ENCODE data around the gene ETFB.

ETFB gene

GRCh38 chr19:51351266-51351990 is 14.8 kb downstream of the ETFB start:
- DNase-seq: no peak

- DNase-seq: no peak
These were observed 18.8 kb downstream of the ETFB start for GRCh38 chr19:51347209-51347928.

GRCh38 chr19:51346742-51347141 is 19.4 kb downstream of the ETFB start:
- DNase-seq: no peak

GRCh38 chr19:51345076-51345620 is 21.0 kb downstream of the ETFB start:
- DNase-seq: no peak

- DNase-seq: no peak
These were observed 23.3 kb downstream of the ETFB start for GRCh38 chr19:51342631-51343569.

- DNase-seq: no peak
These were observed 24.1 kb downstream of the ETFB start, which contains the start of gene VSIG10L for GRCh38 chr19:51341976-51342580. VSIG10L (minus strand) TSS chr19:51342139; CDS start chr19:51342124, 15 bp downstream.

GRCh38 chr19:51341066-51341465 is 25.1 kb downstream of the ETFB start:
- no peak for DNase-seq

GRCh38 chr19:51339687-51340656 is 26.2 kb downstream of the ETFB start:
- peak; percentile 96 for DNase-seq

- DNase-seq: no peak
These were observed 26.9 kb downstream of the ETFB start for GRCh38 chr19:51339313-51339686.

GRCh38 chr19:51338563-51339312 is 27.4 kb downstream of the ETFB start:
- peak; percentile 92 for DNase-seq

GRCh38 chr19:51337861-51338562 is 28.2 kb downstream of the ETFB start:
- DNase-seq: no peak

- DNase-seq: no peak
These were observed 28.9 kb downstream of the ETFB start for GRCh38 chr19:51337141-51337860.

- DNase-seq: peak; percentile 79
These were observed 32.2 kb downstream of the ETFB start for GRCh38 chr19:51333836-51334460.

- DNase-seq: no peak
These were observed 34.5 kb downstream of the ETFB start for GRCh38 chr19:51331716-51332115.

- DNase-seq: no peak
These were observed 35.0 kb downstream of the ETFB start for GRCh38 chr19:51331193-51331592.

- no peak for DNase-seq
These were observed 35.8 kb downstream of the ETFB start for GRCh38 chr19:51330366-51330765.

- DNase-seq: no peak
These were observed 36.8 kb downstream of the ETFB start for GRCh38 chr19:51329411-51329810.

All from RPMI8226 (cell line).